Prostate gland (tissue), 2 donors: ENCODE results near the gene DNAJB5. TPM values are rescaled to one million over a fixed set of nuclear protein-coding genes. Genes with fewer than 3 reads are reported as not detected.

ENCODE experiments used
- DNase-seq: peaks from one replicate; pipeline ENCODE4 v3.0.0-alpha.2; 2019; ENCODE audit warnings: low spot score
- H3K27ac ChIP-seq, 2 donors: fragments of 200-600 bp; sonication (generic); 2 replicates each; pipeline ENCODE4 v1.5.1; 2017 to 2019
- H3K27me3 ChIP-seq: fragments of 200-600 bp; sonication (generic); replicated peaks from 2 replicates; pipeline ENCODE4 v1.5.1; 2019; ENCODE audit not compliant: insufficient read depth
- H3K36me3 ChIP-seq, 2 donors: fragments of 200-600 bp; sonication (generic); 1 replicate in 1 of 2; 2 replicates in 1 of 2; pipeline versions ENCODE4 v1.5.1 to v1.8.1; 2017 to 2019
- H3K4me1 ChIP-seq: fragments of 200-600 bp; sonication (generic); replicated peaks from 2 replicates; pipeline ENCODE4 v1.5.1; 2019
- H3K4me3 ChIP-seq, 2 donors: fragments of 200-600 bp; sonication (generic); 2 replicates each; pipeline ENCODE4 v1.5.1; 2017 to 2019
- H3K9me3 ChIP-seq: fragments of 200-600 bp; sonication (generic); 2 replicates; pipeline ENCODE4 v1.5.1; 2017
- CTCF ChIP-seq, 4 experiments: fragments of 200-600 bp in 2 of 4; fragments of 450-650 bp in 2 of 4; sonication (generic) in 2 of 4; IDR thresholded peaks; 1 replicate in 3 of 4; 2 replicates in 1 of 4; pipeline ENCODE4 v1.5.1; 2016 to 2019; ENCODE audit warnings: antibody characterized with exemption in 4 of 4, mild to moderate bottlenecking in 2 of 4, moderate library complexity in 2 of 4
- POLR2A ChIP-seq: fragments of 450-650 bp; IDR thresholded peaks from one replicate; pipeline ENCODE4 v1.6.1; 2016; ENCODE audit warnings: antibody characterized with exemption, mild to moderate bottlenecking
- POLR2AphosphoS5 ChIP-seq: sonication (generic); formaldehyde crosslinking; IDR thresholded peaks from one replicate; pipeline ENCODE4 v1.6.1; 2017; ENCODE audit warnings: antibody characterized with exemption
- WGBS: methylation state at CpG from one replicate; pipeline ENCODE4 v1.1.5; 2018; 5-methylcytosine and 5-hydroxymethylcytosine counted together
- intact Hi-C: fragments of 100-400 bp; cut with DNase I; formaldehyde crosslinking; loops from one replicate; pipeline ENCODE4 v1.14.2; 2022
- total RNA-seq, 2 donors: library from RNA; depleted of rRNA; stranded (reverse); fragments of >200 nt; gene quantifications; one replicate each; pipeline ENCODE4 v1.1.0, GENCODE V29; 2016

DNAJB5 gene
- total RNA-seq, 2 donors from 2014 or later: 16.5 to 43.3 TPM

GRCh38 chr9:34957492-34958410 lies 31.8 kb upstream of the DNAJB5 start, which contains the start of gene PHF24:
Gene PHF24 (plus strand): TSS chr9:34958285. CDS start chr9:34971299, 13,014 bp downstream.
- no peak within 1 kb of the TSS for H3K27ac ChIP-seq
- H3K4me1 ChIP-seq: no peaks in the 10 kb centered on the region
- 2% methylated on average over 62 of the region's 116 CpGs for WGBS
- no peaks in the 10 kb centered on the region for H3K36me3 ChIP-seq
- H3K27me3 ChIP-seq: no peaks in the 10 kb centered on the region
- no peaks in the 10 kb centered on the region for H3K9me3 ChIP-seq
- DNase-seq: no peak
- no peak for TF ChIP-seq CTCF (IDR thresholded peaks at IDR 0.05)
- TF ChIP-seq POLR2AphosphoS5: no peak
- TF ChIP-seq POLR2A: no peak
- H3K4me3 ChIP-seq: peak within 1 kb of the TSS; percentile 36 to 37
- intact Hi-C loops: no loop called here

GRCh38 chr9:34958411-34958982 lies 31.0 kb upstream of the DNAJB5 start:
- no peak for DNase-seq
- Histone ChIP-seq H3K4me3 (peak overlapping the region; percentile 36 to 37), H3K27ac (no peak overlapping the region), H3K9me3 (no peaks in the 10 kb centered on the region), H3K4me1 (no peaks in the 10 kb centered on the region), H3K36me3 (no peaks in the 10 kb centered on the region), H3K27me3 (no peaks in the 10 kb centered on the region)
- WGBS: 14% methylated on average over 21 of the region's 21 CpGs
- intact Hi-C loops: no loop called here
- TF ChIP-seq CTCF (IDR thresholded peaks at IDR 0.05) (no peak), POLR2A (no peak), POLR2AphosphoS5 (no peak)

GRCh38 chr9:34959461-34959860 lies 30.1 kb upstream of the DNAJB5 start:
- Histone ChIP-seq H3K4me1 (no peaks in the 10 kb centered on the region), H3K36me3 (no peaks in the 10 kb centered on the region), H3K27me3 (no peaks in the 10 kb centered on the region), H3K9me3 (no peaks in the 10 kb centered on the region), H3K4me3 (no peak overlapping the region), H3K27ac (no peak overlapping the region)
- intact Hi-C loops: no loop called here
- WGBS: 91% methylated on average over 4 of the region's 4 CpGs
- DNase-seq: no peak
- TF ChIP-seq CTCF (IDR thresholded peaks at IDR 0.05): no peak
- TF ChIP-seq POLR2AphosphoS5: no peak
- TF ChIP-seq POLR2A: no peak

GRCh38 chr9:34961574-34962490 lies 27.7 kb upstream of the DNAJB5 start:
- WGBS: 42% methylated on average over 5 of the region's 5 CpGs
- intact Hi-C loops: no loop called here
- TF ChIP-seq CTCF (IDR thresholded peaks at IDR 0.05) (no peak), POLR2AphosphoS5 (no peak)
- H3K27me3 ChIP-seq: peaks cover 4% of the 10 kb centered on the region
- no peaks in the 10 kb centered on the region for H3K9me3 ChIP-seq
- DNase-seq: no peak
- H3K4me3 ChIP-seq: no peak overlapping the region
- no peak overlapping the region for H3K27ac ChIP-seq
- no peaks in the 10 kb centered on the region for H3K36me3 ChIP-seq
- no peaks in the 10 kb centered on the region for H3K4me1 ChIP-seq
